GM21381 (cell line): ENCODE measurements around the gene REEP1.

ENCODE experiments used
- ATAC-seq: cut with Tn5 transposase; IDR thresholded peaks from one replicate; pipeline ENCODE4 v1.9.1; 2021; ENCODE audit warnings: mild to moderate bottlenecking, moderate library complexity; ENCODE audit not compliant: unreplicated experiment

The REEP1 gene

GRCh38 chr2:86226636-86227520, 110.5 kb downstream of the REEP1 start:
- ATAC-seq, result no peak

DNA sequence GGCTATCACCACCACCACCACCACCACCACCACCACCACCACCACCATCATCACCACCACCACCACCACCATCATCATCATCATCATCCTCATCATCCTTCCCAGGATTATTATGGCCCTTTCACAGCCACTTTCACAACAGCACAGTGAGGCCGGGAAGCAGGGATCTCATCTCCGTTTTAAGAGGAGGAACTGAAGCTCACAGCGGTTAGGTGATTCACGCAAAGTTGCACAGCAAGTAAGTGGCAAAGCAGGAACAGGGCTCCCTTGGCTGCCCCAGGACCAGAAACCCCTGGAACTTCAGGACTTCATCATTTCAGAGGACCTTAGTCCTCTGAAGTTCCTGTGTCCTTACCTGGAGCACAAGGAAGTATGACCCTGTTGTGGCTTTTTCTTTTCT, 111.4 kb downstream of the REEP1 start:
- no peak for ATAC-seq

GRCh38 chr2:86225581-86225980, 111.8 kb downstream of the REEP1 start:
- peak; percentile 73 for ATAC-seq

GRCh38 chr2:86224645-86225355, 112.6 kb downstream of the REEP1 start:
- ATAC-seq, result no peak

DNA sequence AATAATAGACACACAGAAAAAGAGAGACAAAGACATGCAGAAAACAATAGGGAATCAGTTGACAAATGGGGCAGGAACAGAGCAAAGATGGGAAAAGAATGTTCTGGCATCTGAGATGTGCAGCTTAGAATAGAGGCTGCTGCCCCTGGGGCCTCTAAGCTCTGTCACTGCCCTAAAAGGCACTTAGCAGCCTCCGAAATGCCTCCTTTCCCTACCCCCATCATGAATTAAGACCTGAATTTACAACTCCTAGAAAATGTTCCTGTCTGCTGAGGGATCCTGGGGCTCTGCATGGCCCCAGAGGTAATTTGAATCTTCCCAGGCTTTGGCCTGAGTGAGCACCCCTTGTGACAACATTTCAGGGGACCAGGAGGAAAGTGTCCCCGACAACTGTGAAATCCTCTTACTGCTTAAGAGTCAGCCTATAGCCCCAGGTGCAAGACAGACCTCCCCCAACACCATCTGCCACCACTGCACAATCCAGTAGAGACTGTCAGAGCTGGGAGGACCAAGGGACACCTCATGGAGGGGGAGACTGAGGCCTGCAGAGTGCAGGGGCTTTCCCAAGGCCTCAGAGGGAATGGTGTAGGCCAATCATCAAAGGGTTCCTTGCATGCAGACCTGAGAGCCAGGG, 113.4 kb downstream of the REEP1 start:
- ATAC-seq, result no peak

DNA sequence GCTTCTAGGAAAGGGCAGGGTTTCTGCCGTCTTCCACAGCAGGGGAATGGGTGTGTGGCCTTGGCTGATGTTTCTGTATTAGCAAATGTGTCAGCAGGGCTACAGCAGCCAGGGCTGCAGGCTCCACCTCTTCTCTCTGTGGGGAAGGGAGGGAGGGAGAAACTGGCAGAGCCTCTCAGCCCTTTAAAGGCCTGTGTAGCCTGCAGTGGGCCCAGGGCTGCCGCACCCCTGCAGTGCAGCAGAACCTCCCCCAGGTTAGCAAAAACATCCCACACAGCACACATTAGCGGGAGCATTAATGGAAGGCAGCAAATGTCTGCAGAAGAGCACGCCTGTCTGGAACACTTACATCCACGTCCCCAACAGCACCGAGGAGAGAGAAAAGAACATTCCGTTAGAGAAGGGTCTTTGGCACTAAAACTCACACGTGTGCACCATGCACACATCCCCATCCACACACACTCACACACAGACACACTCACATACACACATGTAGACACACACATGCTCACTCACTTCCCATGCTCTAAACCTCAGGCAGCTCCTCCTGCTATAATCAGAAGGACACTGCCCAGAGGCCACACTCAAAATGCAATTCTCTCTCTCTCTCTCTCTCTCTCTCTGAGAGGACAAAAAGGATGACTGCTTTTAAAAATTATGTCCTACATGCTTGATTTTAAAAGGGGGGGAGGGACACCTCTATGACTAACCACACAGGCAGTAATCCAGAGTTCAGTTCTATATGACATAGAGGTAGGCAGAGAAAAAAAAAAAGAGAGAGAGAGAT, 114.1 kb downstream of the REEP1 start:
- ATAC-seq, result no peak

DNA sequence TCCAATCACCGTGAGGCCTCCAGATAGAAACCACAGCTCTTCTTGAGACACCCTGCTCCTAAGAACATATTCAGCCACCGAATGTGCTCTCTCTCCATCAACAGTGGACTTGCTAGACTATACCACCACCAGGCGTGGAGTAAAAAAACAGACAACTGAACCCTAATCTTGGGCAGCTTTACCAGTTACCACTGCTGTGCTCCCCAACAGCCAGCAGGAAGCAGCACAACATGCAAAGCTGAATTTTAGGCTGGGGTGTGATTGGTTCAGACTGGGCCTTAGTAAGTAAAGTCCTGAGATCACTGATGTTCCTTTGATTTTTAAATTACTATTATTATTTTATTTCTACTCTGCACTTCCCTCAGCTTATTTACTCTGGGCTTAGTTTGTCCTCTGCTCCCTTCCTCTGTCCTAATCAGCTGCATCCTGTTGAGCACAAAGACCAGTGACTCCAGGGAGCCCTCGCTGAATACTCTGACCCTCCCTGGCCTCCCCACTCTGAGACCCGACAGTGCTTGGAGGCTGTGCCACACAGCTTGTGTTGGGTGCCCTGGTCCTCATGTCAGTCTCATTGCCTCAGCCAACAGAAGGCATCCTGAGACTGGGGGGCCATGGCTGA, 116.3 kb downstream of the REEP1 start:
- no peak for ATAC-seq

GRCh38 chr2:86219896-86220295, 117.5 kb downstream of the REEP1 start:
- no peak for ATAC-seq

DNA sequence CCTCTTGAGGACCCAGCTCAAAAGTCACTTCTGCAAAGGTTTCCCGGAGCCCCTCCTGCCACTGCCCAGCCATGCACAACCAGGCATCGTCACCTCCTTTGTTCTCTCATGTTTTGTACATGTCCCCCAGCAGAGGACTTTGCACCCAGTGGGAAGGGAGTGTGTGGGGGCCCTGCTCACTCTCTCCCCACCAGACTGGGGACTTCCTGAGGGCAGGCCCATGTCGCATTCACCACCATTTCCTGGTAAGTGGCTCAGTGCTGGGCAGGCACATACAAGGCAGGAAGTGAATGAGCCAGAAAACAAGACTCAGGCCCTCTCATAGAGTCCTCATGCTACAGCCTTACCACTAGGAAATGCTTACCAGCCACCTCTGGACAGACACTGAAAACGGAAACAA, 119.3 kb downstream of the REEP1 start:
- ATAC-seq, result no peak

DNA sequence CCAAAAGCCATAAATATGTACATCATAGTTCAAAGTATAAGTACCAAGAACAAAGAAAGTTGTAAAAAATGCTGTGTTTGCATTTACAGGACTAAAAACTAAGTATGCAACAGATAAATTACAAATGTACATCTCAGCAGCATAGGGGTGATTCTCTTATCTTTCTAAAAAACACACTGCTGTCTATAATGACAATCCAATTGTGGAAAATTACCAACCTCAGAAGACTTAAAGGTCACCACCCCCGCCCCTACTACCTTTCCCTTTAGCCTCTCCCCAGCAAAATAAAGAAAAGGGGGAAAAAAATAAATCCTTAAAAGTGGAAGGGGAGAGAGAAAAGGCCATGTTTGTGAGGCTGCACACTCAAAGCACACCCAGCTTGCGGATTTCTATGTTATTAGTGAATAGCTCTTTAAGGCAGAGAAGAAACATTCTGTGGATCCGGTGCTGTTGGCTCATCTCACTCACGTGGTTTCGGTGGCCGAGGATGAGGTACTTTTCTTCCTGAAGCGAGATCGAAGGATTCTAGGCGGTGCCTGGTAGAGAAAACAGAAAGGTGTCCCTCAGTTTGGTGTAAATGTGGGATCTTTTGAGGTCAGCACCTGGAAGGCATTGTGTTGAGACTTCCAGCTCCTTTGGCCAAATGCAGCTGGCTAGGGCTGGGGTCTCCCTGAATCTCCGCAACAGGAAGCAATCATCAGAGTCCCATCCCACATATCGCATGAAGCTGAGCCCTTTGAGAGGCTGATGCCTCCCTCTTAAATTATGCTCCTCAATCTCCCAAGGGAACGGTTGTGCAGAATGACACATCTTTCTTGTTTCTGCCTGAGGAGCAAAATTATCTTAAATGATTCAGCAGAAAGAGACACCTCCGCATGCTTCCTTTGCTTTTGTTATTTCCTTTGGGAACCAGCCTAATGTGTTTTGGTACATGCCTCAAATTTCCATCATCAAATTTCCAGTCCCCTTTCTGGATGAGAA, 120.6 kb downstream of the REEP1 start:
- no peak for ATAC-seq

- no peak for ATAC-seq
These were observed 123.0 kb downstream of the REEP1 start for GRCh38 chr2:86214503-86214832.

DNA sequence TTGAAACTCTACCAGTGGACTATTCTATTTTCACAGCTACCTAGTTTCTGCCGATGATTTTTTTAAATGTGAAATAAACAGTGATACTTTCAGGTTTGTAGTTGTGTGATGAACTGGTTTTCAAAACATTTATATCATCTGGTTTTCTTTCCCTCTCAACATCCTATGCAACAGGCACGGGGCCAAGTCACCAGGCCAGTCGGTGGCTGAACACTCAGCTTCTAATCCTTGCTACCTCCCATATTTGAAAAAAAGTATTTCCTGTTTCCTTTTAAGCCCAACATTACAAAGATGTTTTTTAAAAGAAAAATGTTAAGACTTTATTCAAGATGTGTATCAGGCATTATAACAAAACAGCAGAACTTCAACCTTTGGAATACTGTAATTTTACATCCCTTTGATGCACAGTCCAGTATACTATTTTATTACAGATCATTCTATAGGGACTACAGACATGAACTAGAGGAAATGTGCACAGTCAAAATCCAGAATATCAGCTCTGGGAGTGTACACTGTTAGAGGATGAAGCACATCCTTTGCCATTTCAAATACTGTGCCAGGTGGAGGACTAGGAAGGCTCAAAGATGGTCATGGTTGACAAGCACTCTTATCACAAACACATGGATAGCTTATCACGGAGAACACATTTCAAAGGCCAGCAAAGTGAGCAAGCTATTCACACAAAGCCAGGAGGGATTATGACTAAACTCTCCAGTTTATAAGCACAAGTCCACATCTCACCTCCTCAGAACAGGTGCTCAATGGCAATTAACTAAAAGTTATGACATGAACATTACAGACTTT, 123.5 kb downstream of the REEP1 start:
- no peak for ATAC-seq

GRCh38 chr2:86213056-86213455, 124.4 kb downstream of the REEP1 start:
- no peak for ATAC-seq

- ATAC-seq, result no peak
These were observed 125.6 kb downstream of the REEP1 start for GRCh38 chr2:86211796-86212188.

GRCh38 chr2:86211033-86211795, 126.2 kb downstream of the REEP1 start:
- no peak for ATAC-seq

GRCh38 chr2:86204458-86204857, 133.0 kb downstream of the REEP1 start:
- ATAC-seq, result no peak

DNA sequence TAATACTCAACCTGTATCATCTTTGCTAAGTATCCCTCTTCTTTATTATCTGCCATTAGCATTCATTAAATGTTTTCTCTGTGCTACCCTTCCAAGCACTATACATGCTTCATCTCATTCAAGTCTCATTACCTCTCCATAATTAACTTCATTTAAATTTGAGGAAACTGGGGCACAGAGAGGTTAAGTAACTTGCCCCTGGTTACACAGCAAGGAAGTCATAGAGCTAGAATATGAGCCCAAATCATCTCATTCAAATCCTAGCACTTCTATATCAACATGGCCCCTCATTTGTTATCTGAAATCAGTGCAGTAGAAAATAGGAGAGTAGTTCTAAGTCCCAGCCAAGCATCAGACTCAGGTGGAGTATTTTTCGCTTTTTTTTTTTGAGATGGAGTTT, 133.8 kb downstream of the REEP1 start:
- ATAC-seq, result no peak

- no peak for ATAC-seq
These were observed 134.7 kb downstream of the REEP1 start for GRCh38 chr2:86202702-86203101.
